HG03571 (cell line): ENCODE results near the gene SRCIN1.
A peak's percentile ranks its signal among the peaks of the same experiment; 100 is the strongest.
"Not testable (repeated sequence)": the region's sequence is repeated elsewhere in the genome, so short reads cannot be mapped to it uniquely, and the experiment has no call there.

Source experiments
- ATAC-seq: cut with Tn5 transposase; IDR thresholded peaks from one replicate; pipeline ENCODE4 v1.9.1; 2021; ENCODE audit not compliant: unreplicated experiment

The SRCIN1 gene

GRCh38 chr17:38605841-38606645, at the start of gene SRCIN1:
SRCIN1 (minus strand) TSS chr17:38605952; CDS start chr17:38605705, 247 bp downstream.
- ATAC-seq = no peak

GRCh38 chr17:38654411-38655398, 49.0 kb upstream of the SRCIN1 start:
- no peak for ATAC-seq

- ATAC-seq = no peak
Measured at GRCh38 chr17:38653679-38654078, 47.9 kb upstream of the SRCIN1 start.

- no peak for ATAC-seq
Measured at GRCh38 chr17:38653230-38653629, 47.5 kb upstream of the SRCIN1 start.

- not testable (repeated sequence) for ATAC-seq
Measured at GRCh38 chr17:38650653-38651173, 45.0 kb upstream of the SRCIN1 start.

- ATAC-seq = no peak
Measured at GRCh38 chr17:38637951-38638350, 32.2 kb upstream of the SRCIN1 start.

GRCh38 chr17:38636054-38636453, 30.3 kb upstream of the SRCIN1 start:
- no peak for ATAC-seq

- ATAC-seq = no peak
Measured at GRCh38 chr17:38632334-38632733, 26.6 kb upstream of the SRCIN1 start.

- no peak for ATAC-seq
Measured at GRCh38 chr17:38628441-38628840, 22.7 kb upstream of the SRCIN1 start.

- no peak for ATAC-seq
Measured at GRCh38 chr17:38627957-38628356, 22.2 kb upstream of the SRCIN1 start.

- not testable (repeated sequence) for ATAC-seq
Measured at GRCh38 chr17:38626606-38627226, 21.0 kb upstream of the SRCIN1 start.

GRCh38 chr17:38625482-38625881, 19.7 kb upstream of the SRCIN1 start:
- no peak for ATAC-seq

GRCh38 chr17:38624782-38625355, 19.1 kb upstream of the SRCIN1 start:
- peak; percentile 57 for ATAC-seq

- ATAC-seq = no peak
Measured at GRCh38 chr17:38621538-38621937, 15.8 kb upstream of the SRCIN1 start.

GRCh38 chr17:38620551-38621277, 15.0 kb upstream of the SRCIN1 start:
- no peak for ATAC-seq

GRCh38 chr17:38619937-38620550, 14.3 kb upstream of the SRCIN1 start:
- no peak for ATAC-seq

GRCh38 chr17:38619451-38619795, 13.7 kb upstream of the SRCIN1 start:
- ATAC-seq = no peak

- ATAC-seq = no peak
Measured at GRCh38 chr17:38617967-38618760, 12.4 kb upstream of the SRCIN1 start.
